Neural cell (in vitro differentiated cells): ENCODE data around the gene CDK2AP2. TPM values are rescaled to one million over a fixed set of nuclear protein-coding genes. Genes with fewer than 3 reads are reported as not detected.

Experiments
- H2AFZ ChIP-seq: fragments of 200-600, 300-800 bp; sonication (generic), shearing (Covaris generic); 2 replicates; pipeline ENCODE4 v1.6.0; 2014; ENCODE audit warnings: low read depth, mild to moderate bottlenecking, antibody characterized with exemption, low read length, moderate library complexity
- H3F3A ChIP-seq: fragments of 200-600 bp; shearing (Covaris generic); 2 replicates; pipeline ENCODE4 v1.6.1; 2016; ENCODE audit warnings: mild to moderate bottlenecking, moderate library complexity, mixed read lengths, antibody characterized with exemption, low read length; ENCODE audit not compliant: insufficient read depth, poor library complexity, severe bottlenecking
- H3K27ac ChIP-seq: fragments of 200-600, 300-800 bp; sonication (generic), shearing (Covaris generic); 2 replicates; pipeline ENCODE4 v1.5.1; 2014; ENCODE audit warnings: mild to moderate bottlenecking, low read length, moderate library complexity
- H3K27me3 ChIP-seq: fragments of 300-800, 200-600 bp; sonication (generic), shearing (Covaris generic); 2 replicates; pipeline ENCODE4 v1.6.0; 2014; ENCODE audit warnings: mild to moderate bottlenecking, low read depth, low read length, moderate library complexity; ENCODE audit not compliant: insufficient read depth
- H3K36me3 ChIP-seq: fragments of 300-800, 200-600 bp; sonication (generic), shearing (Covaris generic); 2 replicates; pipeline ENCODE4 v1.5.1; 2014; ENCODE audit warnings: mild to moderate bottlenecking, antibody characterized with exemption, low read length, moderate library complexity; ENCODE audit not compliant: insufficient read depth
- H3K4me2 ChIP-seq: fragments of 300-800, 200-600 bp; sonication (generic), shearing (Covaris generic); 2 replicates; pipeline ENCODE4 v1.6.0; 2014; ENCODE audit warnings: mild to moderate bottlenecking, low read length
- H3K4me3 ChIP-seq: fragments of 300-800, 200-600 bp; sonication (generic), shearing (Covaris generic); 2 replicates; pipeline ENCODE4 v1.5.1; 2014; ENCODE audit warnings: mild to moderate bottlenecking, low read length, moderate library complexity
- H3K79me2 ChIP-seq: fragments of 200-600 bp; shearing (Covaris generic); replicated peaks from 2 replicates; pipeline ENCODE4 v1.6.0; 2014; ENCODE audit warnings: mild to moderate bottlenecking, low read length, moderate library complexity; ENCODE audit not compliant: insufficient read depth
- H3K9ac ChIP-seq: fragments of 300-800, 200-600 bp; sonication (generic), shearing (Covaris generic); 2 replicates; pipeline ENCODE4 v1.6.1; 2016; ENCODE audit warnings: mild to moderate bottlenecking, low read length, mixed read lengths
- H3K9me2 ChIP-seq: fragments of 200-600 bp; shearing (Covaris generic); 2 replicates; pipeline ENCODE4 v1.6.1; 2016; ENCODE audit warnings: mild to moderate bottlenecking, low read length, mixed read lengths; ENCODE audit not compliant: insufficient read depth
- H3K9me3 ChIP-seq: fragments of 200-600, 300-800 bp; sonication (generic), shearing (Covaris generic); 2 replicates; pipeline ENCODE4 v1.6.1; 2016; ENCODE audit warnings: mild to moderate bottlenecking, mixed run types, low read length, moderate library complexity, mixed read lengths
- H4K20me1 ChIP-seq: fragments of 200-600 bp; shearing (Covaris generic); 2 replicates; pipeline ENCODE4 v1.6.1; 2016; ENCODE audit warnings: mild to moderate bottlenecking, mixed run types; ENCODE audit not compliant: insufficient read depth
- EP300 ChIP-seq: fragments of 450-650 bp; conservative IDR thresholded peaks from 2 replicates; pipeline ENCODE4 v1.6.1; 2014; ENCODE audit warnings: antibody characterized with exemption, mild to moderate bottlenecking, moderate library complexity; ENCODE audit not compliant: poor library complexity, severe bottlenecking
- EZH2 ChIP-seq: fragments of 200-600, 300-800 bp; shearing (Covaris generic), sonication (generic); IDR thresholded peaks from 2 replicates; pipeline ENCODE4 v1.6.1; 2014; ENCODE audit warnings: antibody characterized with exemption, low read length, borderline replicate concordance, mild to moderate bottlenecking; ENCODE audit not compliant: insufficient read depth, poor library complexity, severe bottlenecking
- MXI1 ChIP-seq: fragments of 450-650 bp; conservative IDR thresholded peaks from 2 replicates; pipeline ENCODE4 v1.6.1; 2014; ENCODE audit warnings: antibody characterized with exemption, mild to moderate bottlenecking; ENCODE audit not compliant: poor library complexity, severe bottlenecking
- POLR2AphosphoS5 ChIP-seq: IDR thresholded peaks from 2 replicates; pipeline ENCODE4 v1.6.1; 2012
- RAD21 ChIP-seq: fragments of 450-650 bp; conservative IDR thresholded peaks from 2 replicates; pipeline ENCODE4 v1.6.1; 2014; ENCODE audit warnings: antibody characterized with exemption, mild to moderate bottlenecking, moderate library complexity
- REST ChIP-seq: IDR thresholded peaks from 2 replicates; pipeline ENCODE4 v1.6.1; 2012; ENCODE audit warnings: borderline replicate concordance
- SMC3 ChIP-seq: fragments of 450-650 bp; conservative IDR thresholded peaks from 2 replicates; pipeline ENCODE4 v1.6.1; 2014; ENCODE audit warnings: antibody characterized with exemption, mild to moderate bottlenecking, moderate library complexity; ENCODE audit not compliant: poor library complexity
- TAF1 ChIP-seq: IDR thresholded peaks from 2 replicates; pipeline ENCODE4 v1.6.1; 2012; ENCODE audit warnings: low read depth
- polyA plus RNA-seq: library from polyadenylated mRNA; depleted of rRNA; stranded (reverse); fragments of >200 nt; gene quantifications from 2 replicates; pipeline ENCODE4 v1.2.3, GENCODE V29; 2014
- TF ChIP-seq, protein P1 (sequence below): fragments of 450-650 bp; IDR thresholded peaks from 2 replicates; pipeline ENCODE4 v1.5.1; 2014; ENCODE audit warnings: antibody characterized with exemption, mild to moderate bottlenecking, moderate library complexity; ENCODE audit not compliant: poor library complexity, severe bottlenecking

The CDK2AP2 gene
- polyA plus RNA-seq, 1 donor from 2014 or later = 18.1 TPM

GRCh38 chr11:67505605-67506396 is 2.2 kb downstream of the CDK2AP2 start:
- Histone ChIP-seq H3K27me3 (no peaks in the 10 kb centered on the region), H3K9ac (peak overlapping the region; percentile 87), H2AFZ (no peak overlapping the region), H3K9me3 (no peaks in the 10 kb centered on the region), H3K4me3 (peak overlapping the region; percentile 41), H3K36me3 (no peaks in the 10 kb centered on the region), H3F3A (no peaks in the 10 kb centered on the region), H3K9me2 (no peaks in the 10 kb centered on the region), H3K79me2 (peaks cover 15% of the 10 kb centered on the region), H4K20me1 (no peaks in the 10 kb centered on the region), H3K4me2 (peak overlapping the region; percentile 14), H3K27ac (peak overlapping the region; percentile 28)
- TF ChIP-seq SMC3 = peak; percentile 83
- TF ChIP-seq EZH2 = no peak
- TF ChIP-seq, protein P1, sequence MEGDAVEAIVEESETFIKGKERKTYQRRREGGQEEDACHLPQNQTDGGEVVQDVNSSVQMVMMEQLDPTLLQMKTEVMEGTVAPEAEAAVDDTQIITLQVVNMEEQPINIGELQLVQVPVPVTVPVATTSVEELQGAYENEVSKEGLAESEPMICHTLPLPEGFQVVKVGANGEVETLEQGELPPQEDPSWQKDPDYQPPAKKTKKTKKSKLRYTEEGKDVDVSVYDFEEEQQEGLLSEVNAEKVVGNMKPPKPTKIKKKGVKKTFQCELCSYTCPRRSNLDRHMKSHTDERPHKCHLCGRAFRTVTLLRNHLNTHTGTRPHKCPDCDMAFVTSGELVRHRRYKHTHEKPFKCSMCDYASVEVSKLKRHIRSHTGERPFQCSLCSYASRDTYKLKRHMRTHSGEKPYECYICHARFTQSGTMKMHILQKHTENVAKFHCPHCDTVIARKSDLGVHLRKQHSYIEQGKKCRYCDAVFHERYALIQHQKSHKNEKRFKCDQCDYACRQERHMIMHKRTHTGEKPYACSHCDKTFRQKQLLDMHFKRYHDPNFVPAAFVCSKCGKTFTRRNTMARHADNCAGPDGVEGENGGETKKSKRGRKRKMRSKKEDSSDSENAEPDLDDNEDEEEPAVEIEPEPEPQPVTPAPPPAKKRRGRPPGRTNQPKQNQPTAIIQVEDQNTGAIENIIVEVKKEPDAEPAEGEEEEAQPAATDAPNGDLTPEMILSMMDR = peak; percentile 90
- no peak for TF ChIP-seq TAF1
- no peak for TF ChIP-seq POLR2AphosphoS5
- TF ChIP-seq RAD21 = peak; percentile 76
- peak; percentile 46 for TF ChIP-seq MXI1
- no peak for TF ChIP-seq EP300
- no peak for TF ChIP-seq REST

DNA sequence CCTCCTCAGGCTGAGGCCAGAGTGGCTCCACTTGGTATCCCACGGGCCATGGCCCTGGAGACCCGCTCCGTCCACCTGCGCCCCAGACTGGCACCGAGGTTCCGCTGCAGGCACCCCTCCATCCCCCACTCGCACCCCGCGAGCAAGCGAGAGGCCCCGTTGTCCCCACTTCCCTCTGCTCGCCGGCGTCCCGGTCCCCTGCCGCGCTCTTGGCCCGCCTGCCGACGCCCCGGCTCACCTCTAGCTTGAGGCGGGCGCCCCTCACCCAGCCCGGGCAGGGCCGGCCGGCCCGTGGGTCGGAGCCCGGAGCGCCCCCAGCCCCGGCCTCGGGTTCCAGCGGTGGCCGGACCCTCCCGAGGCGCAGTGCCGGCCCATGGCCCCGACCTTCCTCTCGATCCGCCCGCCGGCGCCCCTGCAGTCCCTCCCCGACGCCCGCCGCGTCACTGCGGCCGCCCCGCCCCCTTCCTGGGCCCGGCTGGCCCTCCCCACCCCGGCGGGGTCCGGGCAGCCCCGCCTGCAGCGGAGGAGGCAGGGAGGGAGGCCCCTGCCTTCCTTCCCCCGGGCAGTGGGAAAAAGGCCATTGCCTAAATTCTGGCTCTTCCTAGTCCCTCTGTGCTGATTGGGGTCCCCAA is 2.9 kb downstream of the CDK2AP2 start, which contains the start of gene PITPNM1:
Gene PITPNM1 (minus strand): TSS at position 414 of the 632 bp plus-strand sequence. CDS start 1,183 bp downstream, outside the sequence.
- H3K4me2 ChIP-seq = peak within 1 kb of the TSS; percentile 82
- H3K27me3 ChIP-seq = no peaks in the 10 kb centered on the region
- H3F3A ChIP-seq = no peaks in the 10 kb centered on the region
- H2AFZ ChIP-seq = peak within 1 kb of the TSS; percentile 14
- H4K20me1 ChIP-seq = no peaks in the 10 kb centered on the region
- no peaks in the 10 kb centered on the region for H3K9me3 ChIP-seq
- H3K79me2 ChIP-seq = peaks cover 15% of the 10 kb centered on the region
- H3K9ac ChIP-seq = peak within 1 kb of the TSS; percentile 87
- no peaks in the 10 kb centered on the region for H3K9me2 ChIP-seq
- no peaks in the 10 kb centered on the region for H3K36me3 ChIP-seq
- TF ChIP-seq MXI1 (no peak), TAF1 (no peak), REST (no peak), EZH2 (no peak), EP300 (no peak)
- TF ChIP-seq, protein P1 = no peak
- peak within 1 kb of the TSS; percentile 67 for H3K27ac ChIP-seq
- H3K4me3 ChIP-seq = peak within 1 kb of the TSS; percentile 89
